K562 (cell line): ENCODE measurements around the gene HBQ1. TPM values are rescaled to one million over a fixed set of nuclear protein-coding genes. Genes with fewer than 3 reads are reported as not detected.

Experiments used
- MTF1 ChIP-seq: fragments of 250-450 bp; sonication (Bioruptor Pico); IDR thresholded peaks from 2 replicates; pipeline ENCODE4 v1.9.0; 2021; ENCODE audit warnings: moderate library complexity, mild to moderate bottlenecking, inconsistent platforms, borderline replicate concordance
- PHB2 ChIP-seq: fragments of 450-650 bp; IDR thresholded peaks from 2 replicates; pipeline ENCODE4 v1.6.1; 2017; ENCODE audit warnings: low read depth
- POLR2AphosphoS5 ChIP-seq: IDR thresholded peaks from 2 replicates; pipeline ENCODE4 v1.6.1; 2011; ENCODE audit warnings: mild to moderate bottlenecking, low read depth, low read length, moderate library complexity; ENCODE audit not compliant: control insufficient read depth, insufficient read depth
- ZNF707 ChIP-seq: fragments of 250-450 bp; sonication (Bioruptor Pico); conservative IDR thresholded peaks from 2 replicates; pipeline ENCODE4 v1.8.0; 2022; ENCODE audit warnings: inconsistent platforms, mild to moderate bottlenecking, moderate library complexity
- polyA plus RNA-seq, 8 experiments: library from polyadenylated mRNA; depleted of rRNA in 4 of 8; stranded (reverse) in 5 of 8; unstranded in 3 of 8; fragments of >200 nt; fragmentation: Nextera tagmentation in 2 of 8; fragmentation: Illumina TruSeq in 1 of 8; extraction: Ambion mirVana in 2 of 8; extraction: Trizol in 1 of 8; gene quantifications; 2 replicates each; pipeline versions ENCODE4 v1.2.1 to v1.2.3, GENCODE V29; 2011 to 2014; ENCODE audit warnings: inconsistent platforms in 1 of 8, missing spikeins in 1 of 8
- total RNA-seq, 7 experiments: library from RNA; depleted of rRNA in 6 of 7; stranded (reverse); fragments of >200 nt in 6 of 7; fragmentation: Illumina TruSeq in 2 of 7; extraction: Trizol in 2 of 7; gene quantifications; 2 replicates each; pipeline versions ENCODE4 v1.2.1 to v1.2.3, GENCODE V29; 2011 to 2021; ENCODE audit warnings: low replicate concordance in 1 of 7
- TF ChIP-seq, protein P1 (sequence below): fragments of 450-650 bp; IDR thresholded peaks from 2 replicates; pipeline ENCODE4 v1.6.1; 2016; ENCODE audit warnings: mild to moderate bottlenecking, moderate library complexity
- TF ChIP-seq, protein P2 (sequence below), 2 experiments: fragments of 450-650 bp; IDR thresholded peaks; 2 replicates each; pipeline ENCODE4 v1.6.1; 2016; ENCODE audit warnings: mild to moderate bottlenecking in 2 of 2, borderline replicate concordance in 1 of 2, low read depth in 1 of 2, moderate library complexity in 1 of 2

The HBQ1 gene
- total and polyA plus RNA-seq, 9 of the 15 experiments (the other 6 are each of a cell fraction or from before 2014, with no cell fraction given) = 2.3 to 190 (median 19.8) TPM

DNA sequence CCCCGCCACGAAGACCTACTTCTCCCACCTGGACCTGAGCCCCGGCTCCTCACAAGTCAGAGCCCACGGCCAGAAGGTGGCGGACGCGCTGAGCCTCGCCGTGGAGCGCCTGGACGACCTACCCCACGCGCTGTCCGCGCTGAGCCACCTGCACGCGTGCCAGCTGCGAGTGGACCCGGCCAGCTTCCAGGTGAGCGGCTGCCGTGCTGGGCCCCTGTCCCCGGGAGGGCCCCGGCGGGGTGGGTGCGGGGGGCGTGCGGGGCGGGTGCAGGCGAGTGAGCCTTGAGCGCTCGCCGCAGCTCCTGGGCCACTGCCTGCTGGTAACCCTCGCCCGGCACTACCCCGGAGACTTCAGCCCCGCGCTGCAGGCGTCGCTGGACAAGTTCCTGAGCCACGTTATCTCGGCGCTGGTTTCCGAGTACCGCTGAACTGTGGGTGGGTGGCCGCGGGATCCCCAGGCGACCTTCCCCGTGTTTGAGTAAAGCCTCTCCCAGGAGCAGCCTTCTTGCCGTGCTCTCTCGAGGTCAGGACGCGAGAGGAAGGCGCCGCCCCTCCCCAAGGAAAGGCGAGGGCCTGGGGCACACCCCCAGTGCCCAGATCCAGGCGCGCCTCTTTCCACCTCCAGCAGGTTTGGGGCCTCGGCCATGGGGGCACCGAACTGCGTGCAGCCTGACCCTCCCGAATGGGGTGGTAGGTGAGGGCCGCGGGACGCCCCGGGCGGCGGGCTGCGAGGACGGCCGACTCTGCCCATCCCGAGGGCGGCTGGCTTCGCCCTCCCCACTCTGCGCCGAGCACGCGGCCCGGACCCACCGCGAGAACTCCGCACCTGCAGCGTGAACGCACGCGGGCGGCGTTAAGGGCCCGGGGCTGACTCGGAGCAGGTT is 664 bp downstream of the HBQ1 start (continued):
- TF ChIP-seq, protein P1, sequence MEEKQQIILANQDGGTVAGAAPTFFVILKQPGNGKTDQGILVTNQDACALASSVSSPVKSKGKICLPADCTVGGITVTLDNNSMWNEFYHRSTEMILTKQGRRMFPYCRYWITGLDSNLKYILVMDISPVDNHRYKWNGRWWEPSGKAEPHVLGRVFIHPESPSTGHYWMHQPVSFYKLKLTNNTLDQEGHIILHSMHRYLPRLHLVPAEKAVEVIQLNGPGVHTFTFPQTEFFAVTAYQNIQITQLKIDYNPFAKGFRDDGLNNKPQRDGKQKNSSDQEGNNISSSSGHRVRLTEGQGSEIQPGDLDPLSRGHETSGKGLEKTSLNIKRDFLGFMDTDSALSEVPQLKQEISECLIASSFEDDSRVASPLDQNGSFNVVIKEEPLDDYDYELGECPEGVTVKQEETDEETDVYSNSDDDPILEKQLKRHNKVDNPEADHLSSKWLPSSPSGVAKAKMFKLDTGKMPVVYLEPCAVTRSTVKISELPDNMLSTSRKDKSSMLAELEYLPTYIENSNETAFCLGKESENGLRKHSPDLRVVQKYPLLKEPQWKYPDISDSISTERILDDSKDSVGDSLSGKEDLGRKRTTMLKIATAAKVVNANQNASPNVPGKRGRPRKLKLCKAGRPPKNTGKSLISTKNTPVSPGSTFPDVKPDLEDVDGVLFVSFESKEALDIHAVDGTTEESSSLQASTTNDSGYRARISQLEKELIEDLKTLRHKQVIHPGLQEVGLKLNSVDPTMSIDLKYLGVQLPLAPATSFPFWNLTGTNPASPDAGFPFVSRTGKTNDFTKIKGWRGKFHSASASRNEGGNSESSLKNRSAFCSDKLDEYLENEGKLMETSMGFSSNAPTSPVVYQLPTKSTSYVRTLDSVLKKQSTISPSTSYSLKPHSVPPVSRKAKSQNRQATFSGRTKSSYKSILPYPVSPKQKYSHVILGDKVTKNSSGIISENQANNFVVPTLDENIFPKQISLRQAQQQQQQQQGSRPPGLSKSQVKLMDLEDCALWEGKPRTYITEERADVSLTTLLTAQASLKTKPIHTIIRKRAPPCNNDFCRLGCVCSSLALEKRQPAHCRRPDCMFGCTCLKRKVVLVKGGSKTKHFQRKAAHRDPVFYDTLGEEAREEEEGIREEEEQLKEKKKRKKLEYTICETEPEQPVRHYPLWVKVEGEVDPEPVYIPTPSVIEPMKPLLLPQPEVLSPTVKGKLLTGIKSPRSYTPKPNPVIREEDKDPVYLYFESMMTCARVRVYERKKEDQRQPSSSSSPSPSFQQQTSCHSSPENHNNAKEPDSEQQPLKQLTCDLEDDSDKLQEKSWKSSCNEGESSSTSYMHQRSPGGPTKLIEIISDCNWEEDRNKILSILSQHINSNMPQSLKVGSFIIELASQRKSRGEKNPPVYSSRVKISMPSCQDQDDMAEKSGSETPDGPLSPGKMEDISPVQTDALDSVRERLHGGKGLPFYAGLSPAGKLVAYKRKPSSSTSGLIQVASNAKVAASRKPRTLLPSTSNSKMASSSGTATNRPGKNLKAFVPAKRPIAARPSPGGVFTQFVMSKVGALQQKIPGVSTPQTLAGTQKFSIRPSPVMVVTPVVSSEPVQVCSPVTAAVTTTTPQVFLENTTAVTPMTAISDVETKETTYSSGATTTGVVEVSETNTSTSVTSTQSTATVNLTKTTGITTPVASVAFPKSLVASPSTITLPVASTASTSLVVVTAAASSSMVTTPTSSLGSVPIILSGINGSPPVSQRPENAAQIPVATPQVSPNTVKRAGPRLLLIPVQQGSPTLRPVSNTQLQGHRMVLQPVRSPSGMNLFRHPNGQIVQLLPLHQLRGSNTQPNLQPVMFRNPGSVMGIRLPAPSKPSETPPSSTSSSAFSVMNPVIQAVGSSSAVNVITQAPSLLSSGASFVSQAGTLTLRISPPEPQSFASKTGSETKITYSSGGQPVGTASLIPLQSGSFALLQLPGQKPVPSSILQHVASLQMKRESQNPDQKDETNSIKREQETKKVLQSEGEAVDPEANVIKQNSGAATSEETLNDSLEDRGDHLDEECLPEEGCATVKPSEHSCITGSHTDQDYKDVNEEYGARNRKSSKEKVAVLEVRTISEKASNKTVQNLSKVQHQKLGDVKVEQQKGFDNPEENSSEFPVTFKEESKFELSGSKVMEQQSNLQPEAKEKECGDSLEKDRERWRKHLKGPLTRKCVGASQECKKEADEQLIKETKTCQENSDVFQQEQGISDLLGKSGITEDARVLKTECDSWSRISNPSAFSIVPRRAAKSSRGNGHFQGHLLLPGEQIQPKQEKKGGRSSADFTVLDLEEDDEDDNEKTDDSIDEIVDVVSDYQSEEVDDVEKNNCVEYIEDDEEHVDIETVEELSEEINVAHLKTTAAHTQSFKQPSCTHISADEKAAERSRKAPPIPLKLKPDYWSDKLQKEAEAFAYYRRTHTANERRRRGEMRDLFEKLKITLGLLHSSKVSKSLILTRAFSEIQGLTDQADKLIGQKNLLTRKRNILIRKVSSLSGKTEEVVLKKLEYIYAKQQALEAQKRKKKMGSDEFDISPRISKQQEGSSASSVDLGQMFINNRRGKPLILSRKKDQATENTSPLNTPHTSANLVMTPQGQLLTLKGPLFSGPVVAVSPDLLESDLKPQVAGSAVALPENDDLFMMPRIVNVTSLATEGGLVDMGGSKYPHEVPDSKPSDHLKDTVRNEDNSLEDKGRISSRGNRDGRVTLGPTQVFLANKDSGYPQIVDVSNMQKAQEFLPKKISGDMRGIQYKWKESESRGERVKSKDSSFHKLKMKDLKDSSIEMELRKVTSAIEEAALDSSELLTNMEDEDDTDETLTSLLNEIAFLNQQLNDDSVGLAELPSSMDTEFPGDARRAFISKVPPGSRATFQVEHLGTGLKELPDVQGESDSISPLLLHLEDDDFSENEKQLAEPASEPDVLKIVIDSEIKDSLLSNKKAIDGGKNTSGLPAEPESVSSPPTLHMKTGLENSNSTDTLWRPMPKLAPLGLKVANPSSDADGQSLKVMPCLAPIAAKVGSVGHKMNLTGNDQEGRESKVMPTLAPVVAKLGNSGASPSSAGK = peak; percentile 100
- no peak for TF ChIP-seq MTF1 (CRISPR knock-in tag)
- TF ChIP-seq PHB2 = no peak
- TF ChIP-seq ZNF707 (CRISPR knock-in tag) = no peak
- TF ChIP-seq, protein P2, sequence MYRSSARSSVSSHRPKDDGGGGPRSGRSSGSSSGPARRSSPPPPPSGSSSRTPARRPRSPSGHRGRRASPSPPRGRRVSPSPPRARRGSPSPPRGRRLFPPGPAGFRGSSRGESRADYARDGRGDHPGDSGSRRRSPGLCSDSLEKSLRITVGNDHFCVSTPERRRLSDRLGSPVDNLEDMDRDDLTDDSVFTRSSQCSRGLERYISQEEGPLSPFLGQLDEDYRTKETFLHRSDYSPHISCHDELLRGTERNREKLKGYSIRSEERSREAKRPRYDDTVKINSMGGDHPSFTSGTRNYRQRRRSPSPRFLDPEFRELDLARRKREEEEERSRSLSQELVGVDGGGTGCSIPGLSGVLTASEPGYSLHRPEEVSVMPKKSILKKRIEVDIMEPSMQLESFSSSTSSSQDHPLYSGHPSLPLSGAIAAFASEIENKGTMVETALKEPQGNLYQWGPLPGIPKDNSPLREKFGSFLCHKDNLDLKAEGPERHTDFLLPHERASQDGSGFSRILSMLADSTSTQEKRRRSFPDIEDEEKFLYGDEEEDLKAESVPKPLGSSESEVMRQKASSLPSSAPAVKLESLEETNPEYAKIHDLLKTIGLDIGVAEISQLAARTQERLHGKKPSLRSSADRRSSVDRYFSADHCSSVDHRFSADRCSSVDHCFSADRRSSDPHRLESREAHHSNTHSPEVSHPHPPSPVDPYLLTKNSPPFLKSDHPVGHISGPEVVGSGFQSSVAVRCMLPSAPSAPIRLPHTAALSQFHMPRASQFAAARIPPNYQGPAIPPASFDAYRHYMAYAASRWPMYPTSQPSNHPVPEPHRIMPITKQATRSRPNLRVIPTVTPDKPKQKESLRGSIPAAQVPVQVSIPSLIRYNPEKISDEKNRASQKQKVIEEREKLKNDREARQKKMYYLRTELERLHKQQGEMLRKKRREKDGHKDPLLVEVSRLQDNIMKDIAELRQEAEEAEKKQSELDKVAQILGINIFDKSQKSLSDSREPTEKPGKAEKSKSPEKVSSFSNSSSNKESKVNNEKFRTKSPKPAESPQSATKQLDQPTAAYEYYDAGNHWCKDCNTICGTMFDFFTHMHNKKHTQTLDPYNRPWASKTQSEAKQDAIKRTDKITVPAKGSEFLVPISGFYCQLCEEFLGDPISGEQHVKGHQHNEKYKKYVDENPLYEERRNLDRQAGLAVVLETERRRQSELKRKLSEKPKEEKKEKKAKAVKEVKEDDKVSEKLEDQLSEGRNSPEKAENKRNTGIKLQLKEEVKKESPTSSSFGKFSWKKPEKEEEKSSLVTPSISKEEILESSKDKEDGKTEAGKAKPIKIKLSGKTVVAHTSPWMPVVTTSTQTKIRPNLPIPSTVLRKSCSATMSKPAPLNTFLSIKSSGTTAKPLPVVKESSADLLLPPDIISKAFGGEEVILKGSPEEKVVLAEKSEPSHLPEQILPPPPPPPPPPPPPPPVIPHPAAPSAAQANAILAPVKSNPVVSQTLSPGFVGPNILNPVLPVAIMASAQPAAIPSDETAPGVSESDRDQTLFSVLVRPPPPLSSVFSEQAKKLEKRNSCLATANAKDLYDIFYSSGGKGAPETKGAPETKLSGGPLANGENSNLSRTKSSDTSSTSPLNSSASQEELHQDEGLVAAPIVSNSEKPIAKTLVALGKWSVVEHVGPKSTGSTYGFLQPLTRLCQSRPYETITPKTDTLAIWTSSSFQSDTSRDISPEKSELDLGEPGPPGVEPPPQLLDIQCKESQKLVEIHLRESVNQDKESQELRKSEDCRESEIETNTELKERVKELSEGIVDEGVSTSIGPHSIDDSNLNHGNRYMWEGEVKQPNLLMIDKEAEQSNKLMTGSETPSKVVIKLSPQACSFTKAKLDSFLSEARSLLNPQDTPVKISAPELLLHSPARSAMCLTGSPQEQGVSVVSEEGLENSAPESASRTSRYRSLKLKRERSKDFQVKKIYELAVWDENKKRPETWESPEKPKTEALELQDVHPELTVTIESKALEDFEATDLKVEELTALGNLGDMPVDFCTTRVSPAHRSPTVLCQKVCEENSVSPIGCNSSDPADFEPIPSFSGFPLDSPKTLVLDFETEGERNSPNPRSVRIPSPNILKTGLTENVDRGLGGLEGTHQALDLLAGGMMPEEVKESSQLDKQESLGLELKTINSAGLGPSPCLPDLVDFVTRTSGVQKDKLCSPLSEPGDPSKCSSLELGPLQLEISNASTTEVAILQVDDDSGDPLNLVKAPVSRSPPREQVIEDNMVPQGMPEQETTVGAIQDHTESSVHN (IDR thresholded peaks at IDR 0.05; ENCODE audit: borderline replicate concordance in 1 of 2, low read depth in 1 of 2) = no peak
- TF ChIP-seq POLR2AphosphoS5 = no peak
